Measurements from ENCODE around the gene FOXO1. TPM values are rescaled to one million over a fixed set of nuclear protein-coding genes. Genes with fewer than 3 reads are reported as not detected.

The FOXO1 gene
- total and polyA plus RNA-seq, 2 of the 13 experiments (the other 11 are each of a cell fraction or from before 2014, with no cell fraction given), result 8.1 to 13.1 TPM

DNA sequence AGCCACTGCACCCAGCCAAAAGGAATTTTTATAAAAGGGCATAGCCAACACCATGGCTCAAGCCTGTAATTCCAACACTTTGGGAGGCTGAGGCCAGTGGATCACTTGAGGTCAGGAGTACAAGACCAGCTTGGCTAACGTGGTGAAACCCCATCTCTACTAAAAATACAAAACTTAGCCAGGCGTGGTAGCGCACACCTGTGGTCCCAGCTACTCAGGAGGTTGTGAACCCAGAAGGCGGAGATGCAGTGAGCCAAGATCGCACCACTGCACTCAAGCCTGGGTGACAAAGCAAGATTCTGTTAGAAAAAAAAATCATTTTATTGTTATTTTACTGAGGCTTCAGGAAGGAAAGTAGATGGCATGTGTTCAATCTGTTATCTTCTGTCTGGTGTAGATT is 31.3 kb upstream of the FOXO1 start:
- H3K4me2 ChIP-seq (ENCODE audit: low read depth, low read length), result no peak overlapping the region
- TF ChIP-seq IKZF4 (CRISPR knock-in tag; IDR thresholded peaks at IDR 0.05; ENCODE audit: borderline replicate concordance, low read depth, not compliant biosample characterization) (no peak), ZNF256 (CRISPR knock-in tag; conservative IDR thresholded peaks at IDR 0.05) (no peak), HIVEP1 (CRISPR knock-in tag; IDR thresholded peaks at IDR 0.05) (no peak), MBNL3 (CRISPR knock-in tag; conservative IDR thresholded peaks at IDR 0.05) (no peak), CAMTA2 (CRISPR knock-in tag; IDR thresholded peaks at IDR 0.05; ENCODE audit: borderline replicate concordance) (no peak)
- TF ChIP-seq, protein P1, sequence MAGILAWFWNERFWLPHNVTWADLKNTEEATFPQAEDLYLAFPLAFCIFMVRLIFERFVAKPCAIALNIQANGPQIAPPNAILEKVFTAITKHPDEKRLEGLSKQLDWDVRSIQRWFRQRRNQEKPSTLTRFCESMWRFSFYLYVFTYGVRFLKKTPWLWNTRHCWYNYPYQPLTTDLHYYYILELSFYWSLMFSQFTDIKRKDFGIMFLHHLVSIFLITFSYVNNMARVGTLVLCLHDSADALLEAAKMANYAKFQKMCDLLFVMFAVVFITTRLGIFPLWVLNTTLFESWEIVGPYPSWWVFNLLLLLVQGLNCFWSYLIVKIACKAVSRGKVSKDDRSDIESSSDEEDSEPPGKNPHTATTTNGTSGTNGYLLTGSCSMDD (CRISPR knock-in tag; IDR thresholded peaks at IDR 0.05), result no peak
- TF ChIP-seq, protein P2, sequence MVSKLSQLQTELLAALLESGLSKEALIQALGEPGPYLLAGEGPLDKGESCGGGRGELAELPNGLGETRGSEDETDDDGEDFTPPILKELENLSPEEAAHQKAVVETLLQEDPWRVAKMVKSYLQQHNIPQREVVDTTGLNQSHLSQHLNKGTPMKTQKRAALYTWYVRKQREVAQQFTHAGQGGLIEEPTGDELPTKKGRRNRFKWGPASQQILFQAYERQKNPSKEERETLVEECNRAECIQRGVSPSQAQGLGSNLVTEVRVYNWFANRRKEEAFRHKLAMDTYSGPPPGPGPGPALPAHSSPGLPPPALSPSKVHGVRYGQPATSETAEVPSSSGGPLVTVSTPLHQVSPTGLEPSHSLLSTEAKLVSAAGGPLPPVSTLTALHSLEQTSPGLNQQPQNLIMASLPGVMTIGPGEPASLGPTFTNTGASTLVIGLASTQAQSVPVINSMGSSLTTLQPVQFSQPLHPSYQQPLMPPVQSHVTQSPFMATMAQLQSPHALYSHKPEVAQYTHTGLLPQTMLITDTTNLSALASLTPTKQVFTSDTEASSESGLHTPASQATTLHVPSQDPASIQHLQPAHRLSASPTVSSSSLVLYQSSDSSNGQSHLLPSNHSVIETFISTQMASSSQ (IDR thresholded peaks at IDR 0.05; ENCODE audit: low read depth), result no peak
- TF ChIP-seq, protein P2 (CRISPR knock-in tag; IDR thresholded peaks at IDR 0.05; ENCODE audit: borderline replicate concordance), result no peak
- H3K4me1 ChIP-seq (ENCODE audit: insufficient read depth, low read length), result no peaks in the 10 kb centered on the region
- H3K27ac ChIP-seq (ENCODE audit: extremely low read length, insufficient read depth, low read length), result no peak overlapping the region
- H3K36me3 ChIP-seq (replicated peaks in 1 of 2; ENCODE audit: control insufficient read depth in 1 of 2, insufficient read depth in 2 of 2, low read length in 2 of 2), result no peaks in the 10 kb centered on the region
- CTCF ChIA-PET (ENCODE audit: low intra/inter-chr PET ratio, low total read pairs), result no interaction called here
- no peaks in the 10 kb centered on the region for H4K20me1 ChIP-seq (ENCODE audit: insufficient read depth, low read length)
- no peak overlapping the region for H3K9ac ChIP-seq (ENCODE audit: insufficient read depth, low read depth, low read length)
- H3K4me3 ChIP-seq (replicated peaks in 1 of 3; ENCODE audit: insufficient read depth in 1 of 3, low read depth in 2 of 3, low read length in 3 of 3), result no peak overlapping the region
- POLR2A ChIA-PET, result no interaction called here
- WGBS (ENCODE audit: low lambda C conversion rate), result 67% methylated on average over 5 of the region's 5 CpGs
- H3K79me2 ChIP-seq (ENCODE audit: insufficient read depth, low read length), result no peaks in the 10 kb centered on the region
- FAIRE-seq (no peak), ATAC-seq (no peak), DNase-seq (ENCODE audit: low spot score) (no peak)
- no peak overlapping the region for H2AFZ ChIP-seq (ENCODE audit: low read length)
- H3K27me3 ChIP-seq (ENCODE audit: control insufficient read depth in 1 of 2, insufficient read depth in 2 of 2, low read length in 2 of 2), result no peaks in the 10 kb centered on the region
- in situ Hi-C loops (cut with HindIII; ENCODE audit: extremely low pct_ligation_motif_present, low pct_unique_long_range_greater_than_20kb), result loop anchor here (25.0 kb wide), 1 partner anchor 910 kb away; no protein-coding TSS in a partner anchor
- no peaks in the 10 kb centered on the region for H3K9me3 ChIP-seq (ENCODE audit: low read length)
- intact Hi-C loops (cut with micrococcal nuclease; ENCODE audit: unreplicated experiment), result no loop called here
- no TSS peak for BruUV-seq (replicated peaks)
